Measurements from ENCODE around the gene PGBD4. TPM values are rescaled to one million over a fixed set of nuclear protein-coding genes. Genes with fewer than 3 reads are reported as not detected.

The PGBD4 gene
- total RNA-seq, 2 experiments from 2014 or later = 4.1 to 4.4 TPM

GRCh38 chr15:34055868-34056595, 45.9 kb upstream of the PGBD4 start:
- no peaks in the 10 kb centered on the region for H3K36me3 ChIP-seq (ENCODE audit: insufficient read depth, low read length)
- POLR2A ChIA-PET = no interaction called here
- no peaks in the 10 kb centered on the region for H3K79me2 ChIP-seq (ENCODE audit: insufficient read depth, low read depth, low read length)

DNA sequence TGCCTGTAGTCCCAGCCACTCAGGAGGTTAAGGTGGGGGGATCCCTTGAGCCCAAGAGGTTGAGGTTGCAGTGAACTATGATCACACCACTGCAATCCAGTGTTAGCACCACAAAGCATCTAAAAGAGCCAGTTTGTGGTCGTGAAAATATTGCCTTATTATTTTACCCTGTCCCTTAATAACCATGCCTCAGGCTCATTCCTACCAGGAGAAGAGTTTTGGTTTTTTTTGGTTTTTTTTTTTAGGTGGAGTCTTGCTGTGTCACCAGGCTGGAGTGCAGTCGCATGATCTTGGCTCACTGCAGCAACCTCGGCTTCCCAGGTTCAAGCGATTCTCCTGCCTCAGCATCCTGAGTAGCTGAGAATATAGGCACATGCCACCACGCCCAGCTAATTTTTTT, 45.0 kb upstream of the PGBD4 start:
- DNase-seq (ENCODE audit: low spot score) = no peak
- no peak overlapping the region for H3K4me2 ChIP-seq (ENCODE audit: low read length)
- CTCF ChIA-PET (ENCODE audit: unreplicated experiment) = no interaction called here

More at GRCh38 chr15:34055868-34056595, 45.9 kb upstream of the PGBD4 start:
- Histone ChIP-seq H3K4me1 (ENCODE audit: insufficient read depth, low read length, poor library complexity, severe bottlenecking) (no peaks in the 10 kb centered on the region), H3K4me2 (ENCODE audit: low read length) (no peak overlapping the region), H4K20me1 (ENCODE audit: insufficient read depth, low read length) (no peaks in the 10 kb centered on the region), H3K9me3 (ENCODE audit: low read length) (no peaks in the 10 kb centered on the region), H3K27ac (ENCODE audit: low read depth, low read length, poor library complexity, severe bottlenecking) (no peak overlapping the region), H3K9me2 (ENCODE audit: insufficient read depth, low read length) (no peaks in the 10 kb centered on the region), H3K4me3 (ENCODE audit: low read depth, low read length, poor library complexity, severe bottlenecking) (no peak overlapping the region), H2AFZ (ENCODE audit: low read length) (no peak overlapping the region)
- no peak for TF ChIP-seq EZH2phosphoT487 (IDR thresholded peaks at IDR 0.05; ENCODE audit: borderline replicate concordance, low read depth, low read length)
- TF ChIP-seq CTCF (conservative IDR thresholded peaks at IDR 0.05; ENCODE audit: low read length) = no peak
- CTCF ChIA-PET (ENCODE audit: unreplicated experiment) = no interaction called here
- DNase-seq (ENCODE audit: low spot score) = no peak
- BruUV-seq (replicated peaks) = no TSS peak
- intact Hi-C loops (cut with micrococcal nuclease; ENCODE audit: unreplicated experiment) = no loop called here

More for the DNA sequence above, 45.0 kb upstream of the PGBD4 start:
- TF ChIP-seq EZH2phosphoT487 (IDR thresholded peaks at IDR 0.05; ENCODE audit: borderline replicate concordance, low read depth, low read length) = no peak
- no peak for TF ChIP-seq CTCF (conservative IDR thresholded peaks at IDR 0.05; ENCODE audit: low read length)
- Histone ChIP-seq H3K36me3 (ENCODE audit: insufficient read depth, low read length) (no peaks in the 10 kb centered on the region), H3K79me2 (ENCODE audit: insufficient read depth, low read depth, low read length) (no peaks in the 10 kb centered on the region), H3K27ac (ENCODE audit: low read depth, low read length, poor library complexity, severe bottlenecking) (no peak overlapping the region), H4K20me1 (ENCODE audit: insufficient read depth, low read length) (no peaks in the 10 kb centered on the region), H3K4me1 (ENCODE audit: insufficient read depth, low read length, poor library complexity, severe bottlenecking) (no peaks in the 10 kb centered on the region), H3K9me3 (ENCODE audit: low read length) (no peaks in the 10 kb centered on the region), H2AFZ (ENCODE audit: low read length) (no peak overlapping the region), H3K4me3 (ENCODE audit: low read depth, low read length, poor library complexity, severe bottlenecking) (no peak overlapping the region), H3K9me2 (ENCODE audit: insufficient read depth, low read length) (no peaks in the 10 kb centered on the region)
- POLR2A ChIA-PET = no interaction called here
- intact Hi-C loops (cut with micrococcal nuclease; ENCODE audit: unreplicated experiment) = no loop called here
- no TSS peak for BruUV-seq (replicated peaks)
